BE2C (cell line): ENCODE data around the gene OCSTAMP.

Experiments used
- DNase-seq: peaks from one replicate; pipeline ENCODE4 v3.0.0-alpha.2; 2020
- H3K27me3 ChIP-seq: fragments of 250-450 bp; sonication (Bioruptor Pico); 2 replicates; pipeline ENCODE4 v1.5.1; 2020; ENCODE audit warnings: mild to moderate bottlenecking
- H3K36me3 ChIP-seq: fragments of 250-450 bp; sonication (Bioruptor Pico); 2 replicates; pipeline ENCODE4 v1.5.1; 2020; ENCODE audit warnings: mild to moderate bottlenecking
- H3K4me1 ChIP-seq: fragments of 250-450 bp; sonication (Bioruptor Pico); 2 replicates; pipeline ENCODE4 v1.5.1; 2020
- H3K4me3 ChIP-seq: 2 replicates; pipeline ENCODE4 v1.5.1; 2011; ENCODE audit warnings: low read depth, low read length
- H3K9me3 ChIP-seq: fragments of 250-450 bp; sonication (Bioruptor Pico); 2 replicates; pipeline ENCODE4 v1.5.1; 2020
- TF ChIP-seq, protein P1 (sequence below): IDR thresholded peaks from 2 replicates; pipeline ENCODE4 v1.5.1; 2012; ENCODE audit warnings: mild to moderate bottlenecking, low read depth, low read length

Gene OCSTAMP

DNA sequence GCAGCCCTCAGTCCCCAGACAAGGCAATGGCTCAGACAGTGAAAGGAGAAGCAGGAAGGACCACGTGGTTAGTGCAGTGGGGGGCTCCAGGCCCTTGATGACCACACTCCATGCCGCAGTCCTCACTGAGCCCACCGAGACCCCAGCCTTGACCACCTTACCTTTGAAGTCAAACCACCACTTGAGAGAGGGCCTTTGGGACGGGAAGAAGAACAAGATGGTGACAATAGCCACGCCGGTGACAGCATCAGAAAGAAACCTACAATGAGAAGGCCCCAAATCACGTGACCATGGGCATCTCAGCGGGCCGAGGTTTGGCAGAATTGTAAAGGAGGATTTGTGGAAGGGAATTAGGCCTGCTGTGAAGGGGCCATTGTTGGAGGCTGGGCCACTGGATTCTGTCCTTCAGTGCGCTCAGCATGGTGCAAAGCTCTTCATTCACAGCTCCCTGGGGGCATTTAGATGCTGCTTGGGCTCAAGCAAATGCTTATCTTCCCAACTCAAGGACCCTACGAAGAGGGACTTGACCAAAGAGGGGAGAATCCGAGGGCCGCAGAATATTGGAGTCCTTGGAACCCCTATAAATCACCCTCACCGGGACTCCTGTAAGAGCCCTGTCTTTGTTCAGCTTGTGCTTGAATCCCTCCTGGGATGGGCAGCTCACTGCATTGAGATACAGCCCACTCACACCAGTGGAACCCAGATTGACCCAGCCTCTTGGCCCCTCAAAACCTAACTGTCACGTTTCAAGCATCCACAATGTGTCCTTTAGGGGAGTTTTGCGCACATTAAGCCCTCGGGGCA, 33.2 kb upstream of the OCSTAMP start:
- Histone ChIP-seq H3K4me3 (no peak overlapping the region), H3K4me1 (no peaks in the 10 kb centered on the region), H3K9me3 (no peaks in the 10 kb centered on the region), H3K36me3 (no peaks in the 10 kb centered on the region), H3K27me3 (peaks cover 7% of the 10 kb centered on the region)
- TF ChIP-seq, protein P1, sequence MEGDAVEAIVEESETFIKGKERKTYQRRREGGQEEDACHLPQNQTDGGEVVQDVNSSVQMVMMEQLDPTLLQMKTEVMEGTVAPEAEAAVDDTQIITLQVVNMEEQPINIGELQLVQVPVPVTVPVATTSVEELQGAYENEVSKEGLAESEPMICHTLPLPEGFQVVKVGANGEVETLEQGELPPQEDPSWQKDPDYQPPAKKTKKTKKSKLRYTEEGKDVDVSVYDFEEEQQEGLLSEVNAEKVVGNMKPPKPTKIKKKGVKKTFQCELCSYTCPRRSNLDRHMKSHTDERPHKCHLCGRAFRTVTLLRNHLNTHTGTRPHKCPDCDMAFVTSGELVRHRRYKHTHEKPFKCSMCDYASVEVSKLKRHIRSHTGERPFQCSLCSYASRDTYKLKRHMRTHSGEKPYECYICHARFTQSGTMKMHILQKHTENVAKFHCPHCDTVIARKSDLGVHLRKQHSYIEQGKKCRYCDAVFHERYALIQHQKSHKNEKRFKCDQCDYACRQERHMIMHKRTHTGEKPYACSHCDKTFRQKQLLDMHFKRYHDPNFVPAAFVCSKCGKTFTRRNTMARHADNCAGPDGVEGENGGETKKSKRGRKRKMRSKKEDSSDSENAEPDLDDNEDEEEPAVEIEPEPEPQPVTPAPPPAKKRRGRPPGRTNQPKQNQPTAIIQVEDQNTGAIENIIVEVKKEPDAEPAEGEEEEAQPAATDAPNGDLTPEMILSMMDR, result no peak
- DNase-seq, result no peak

DNA sequence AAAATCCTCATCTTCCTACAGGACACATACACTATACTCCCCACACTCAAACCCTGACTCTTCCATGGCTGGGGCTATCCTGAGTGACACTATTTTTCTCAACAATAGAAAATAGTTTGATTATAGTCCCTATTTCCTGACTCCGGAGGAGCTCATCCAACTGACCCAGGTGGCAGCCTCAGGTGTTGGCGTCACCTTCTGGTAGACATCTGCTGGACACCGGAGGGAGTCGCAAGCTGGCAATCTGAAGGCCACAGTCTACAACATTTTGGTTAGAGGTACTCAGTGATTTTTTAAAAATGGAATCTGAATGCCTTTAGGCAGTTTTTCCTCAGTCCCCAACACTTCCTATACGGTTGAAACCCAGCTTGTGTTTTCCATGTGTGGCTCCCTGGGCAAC, 32.2 kb upstream of the OCSTAMP start:
- H3K27me3 ChIP-seq, result peaks cover 7% of the 10 kb centered on the region
- no peak overlapping the region for H3K4me3 ChIP-seq
- H3K4me1 ChIP-seq, result no peaks in the 10 kb centered on the region
- TF ChIP-seq, protein P1, result no peak
- no peaks in the 10 kb centered on the region for H3K36me3 ChIP-seq
- no peaks in the 10 kb centered on the region for H3K9me3 ChIP-seq
- no peak for DNase-seq

DNA sequence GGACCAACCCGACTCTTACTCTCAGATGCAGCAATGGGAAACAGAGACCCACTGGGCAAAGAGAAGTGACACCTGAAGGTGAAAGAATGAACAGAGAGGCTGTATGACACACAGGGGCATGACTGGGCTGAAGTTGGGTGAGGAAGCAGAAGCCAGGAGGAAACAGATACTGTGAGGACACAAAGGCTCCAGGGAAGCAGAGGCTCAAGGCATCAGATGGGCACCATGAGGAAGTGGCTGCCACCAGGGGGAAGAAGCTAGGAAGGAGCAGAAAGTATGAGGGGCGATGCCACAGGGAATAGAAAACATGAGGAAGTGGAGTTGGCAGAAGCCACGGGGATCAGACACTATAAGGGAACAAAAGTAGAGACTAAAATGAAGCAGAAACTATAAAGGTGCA, 30.9 kb upstream of the OCSTAMP start:
- peaks cover 7% of the 10 kb centered on the region for H3K27me3 ChIP-seq
- H3K36me3 ChIP-seq, result no peaks in the 10 kb centered on the region
- no peak overlapping the region for H3K4me3 ChIP-seq
- no peak for DNase-seq
- TF ChIP-seq, protein P1, result no peak
- H3K4me1 ChIP-seq, result no peaks in the 10 kb centered on the region
- H3K9me3 ChIP-seq, result no peaks in the 10 kb centered on the region

DNA sequence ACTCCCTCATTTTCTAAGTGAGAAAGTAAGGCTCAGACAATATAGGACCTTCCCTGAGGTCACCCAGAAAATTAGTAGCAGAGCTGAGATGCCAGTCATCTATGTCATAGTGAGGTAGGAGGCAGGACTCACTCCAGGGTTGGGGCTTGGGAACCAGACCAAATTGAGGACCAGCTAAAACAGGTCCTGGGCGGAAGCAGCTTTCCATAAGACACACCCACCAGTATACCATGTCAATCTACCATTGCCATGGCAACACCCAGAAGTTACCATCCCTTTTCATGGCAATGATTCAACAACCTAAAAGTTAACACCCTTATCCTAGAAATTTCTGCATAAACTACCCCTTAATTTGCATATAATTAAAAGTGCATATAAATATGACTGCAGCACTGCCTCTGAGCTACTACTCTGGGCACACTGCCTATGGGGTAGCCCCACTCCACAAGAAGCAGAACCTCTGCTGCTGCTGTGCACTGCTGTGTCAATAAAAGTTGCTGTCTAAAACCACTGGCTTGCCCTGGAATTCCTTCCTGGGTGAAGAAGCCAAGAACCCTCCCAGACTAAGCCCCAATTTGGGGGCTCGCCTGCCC, 30.3 kb upstream of the OCSTAMP start:
- Histone ChIP-seq H3K4me3 (no peak overlapping the region), H3K9me3 (no peaks in the 10 kb centered on the region), H3K36me3 (no peaks in the 10 kb centered on the region), H3K4me1 (no peaks in the 10 kb centered on the region), H3K27me3 (peaks cover 7% of the 10 kb centered on the region)
- DNase-seq, result no peak
- TF ChIP-seq, protein P1, result no peak

DNA sequence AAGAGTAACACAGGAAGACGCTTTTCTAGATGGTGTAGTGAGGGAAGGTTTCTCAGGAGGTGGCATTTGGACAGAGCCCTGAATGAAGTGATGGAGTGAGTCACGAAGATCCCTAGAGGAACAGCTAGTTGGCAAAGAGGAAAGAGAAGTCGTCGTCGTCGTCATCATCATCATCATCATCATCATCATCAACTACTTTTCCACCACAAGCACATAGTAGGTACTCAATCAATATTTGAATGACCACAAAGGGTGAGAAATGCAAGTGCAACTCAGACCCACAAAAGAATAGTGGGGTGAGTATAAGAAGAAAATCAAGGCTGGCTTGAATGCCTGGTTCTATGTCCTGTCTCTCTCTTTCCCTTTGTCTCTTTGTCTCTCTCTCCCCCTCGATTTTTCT, 28.3 kb upstream of the OCSTAMP start:
- H3K27me3 ChIP-seq, result peaks cover 11% of the 10 kb centered on the region
- H3K36me3 ChIP-seq, result no peaks in the 10 kb centered on the region
- DNase-seq, result no peak
- no peaks in the 10 kb centered on the region for H3K4me1 ChIP-seq
- H3K9me3 ChIP-seq, result no peaks in the 10 kb centered on the region
- TF ChIP-seq, protein P1, result no peak
- H3K4me3 ChIP-seq, result no peak overlapping the region

DNA sequence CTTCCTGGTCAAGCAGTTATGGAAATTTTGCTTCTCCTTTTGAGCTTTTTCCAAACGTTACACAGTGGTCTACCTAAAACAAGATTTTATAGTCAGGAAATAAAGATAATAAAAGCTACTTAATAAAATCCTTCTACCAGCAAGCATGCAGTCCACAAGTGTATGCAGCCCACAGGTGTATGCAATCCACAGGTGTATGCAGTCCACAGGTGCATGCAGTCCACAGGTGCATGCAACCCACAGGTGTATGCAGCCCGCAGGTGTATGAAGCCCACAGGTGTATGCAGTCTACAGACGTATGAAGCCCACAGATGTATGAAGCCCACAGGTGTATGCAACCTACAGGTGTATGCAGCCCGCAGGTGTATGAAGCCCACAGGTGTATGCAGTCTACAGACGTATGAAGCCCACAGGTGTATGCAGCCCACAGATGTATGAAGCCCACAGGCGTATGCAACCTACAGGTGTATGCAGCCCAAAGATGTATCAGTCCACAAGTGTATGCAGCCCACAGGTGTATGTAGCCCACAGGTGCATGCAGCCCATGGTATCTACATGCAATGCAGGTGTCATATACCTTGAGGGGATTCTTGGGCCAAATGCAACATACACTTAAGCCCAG, 26.4 kb upstream of the OCSTAMP start:
- Histone ChIP-seq H3K27me3 (peaks cover 17% of the 10 kb centered on the region), H3K36me3 (no peaks in the 10 kb centered on the region), H3K4me1 (no peaks in the 10 kb centered on the region), H3K4me3 (no peak overlapping the region), H3K9me3 (no peaks in the 10 kb centered on the region)
- TF ChIP-seq, protein P1, result no peak
- DNase-seq, result no peak
